ENCODE data around the gene SLC25A29.
"Not testable (repeated sequence)": the region's sequence is repeated elsewhere in the genome, so short reads cannot be mapped to it uniquely, and the experiment has no call there.

SLC25A29 gene

DNA sequence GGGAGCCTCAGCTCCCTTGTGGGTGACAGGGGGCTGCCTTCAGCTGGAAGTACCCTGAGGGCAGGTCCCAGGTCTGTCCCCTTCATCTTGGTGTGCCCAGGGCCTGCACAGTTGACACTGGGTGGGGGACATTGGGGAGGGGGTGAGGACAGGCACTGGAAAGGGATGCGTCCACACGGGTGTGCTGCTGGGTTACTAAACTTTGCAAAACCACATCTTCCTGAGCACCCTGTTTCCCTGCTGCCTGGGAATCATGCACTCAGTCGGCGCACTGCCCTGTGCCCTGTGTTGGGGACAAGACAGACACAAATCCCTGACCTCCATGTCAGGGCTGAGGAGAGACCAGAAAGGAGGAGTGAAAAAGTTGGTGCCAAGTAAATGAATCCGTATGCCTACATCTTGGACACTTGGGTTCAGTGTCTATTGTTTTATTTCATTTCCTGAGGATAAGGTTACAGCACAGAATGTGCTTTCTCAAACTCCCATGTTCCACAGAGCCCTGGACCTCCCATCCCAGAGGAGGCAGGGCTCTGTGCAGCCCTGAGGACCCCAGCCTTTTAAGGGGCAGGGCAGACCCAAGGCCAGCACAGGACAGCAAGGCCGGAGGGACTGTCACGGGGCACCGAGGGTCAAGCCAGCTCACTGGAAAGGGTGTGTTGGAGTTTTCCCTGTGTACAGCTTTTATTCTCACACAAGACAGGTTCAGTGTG lies 2.9 kb upstream of the SLC25A29 start:
- no peak for DNase-seq

DNA sequence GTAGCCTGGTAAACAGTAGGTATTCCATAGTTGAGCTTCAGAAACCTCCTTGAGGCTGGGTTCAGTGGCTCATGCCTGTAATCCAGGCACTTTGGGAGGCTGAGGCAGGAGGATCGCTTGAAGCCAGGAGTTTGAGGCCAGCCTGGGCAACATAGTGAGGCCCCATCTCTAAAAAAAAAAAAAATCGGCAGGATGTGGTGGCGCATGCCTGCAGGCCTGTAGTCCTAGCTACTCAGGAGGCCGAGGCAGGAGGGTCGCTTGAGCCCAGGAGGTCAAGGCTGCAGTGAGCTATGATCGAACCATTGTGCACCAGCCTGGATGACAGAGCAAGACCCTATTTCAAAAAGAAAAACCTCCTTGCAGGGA lies 2.2 kb upstream of the SLC25A29 start:
- DNase-seq, result not testable (repeated sequence)

DNA sequence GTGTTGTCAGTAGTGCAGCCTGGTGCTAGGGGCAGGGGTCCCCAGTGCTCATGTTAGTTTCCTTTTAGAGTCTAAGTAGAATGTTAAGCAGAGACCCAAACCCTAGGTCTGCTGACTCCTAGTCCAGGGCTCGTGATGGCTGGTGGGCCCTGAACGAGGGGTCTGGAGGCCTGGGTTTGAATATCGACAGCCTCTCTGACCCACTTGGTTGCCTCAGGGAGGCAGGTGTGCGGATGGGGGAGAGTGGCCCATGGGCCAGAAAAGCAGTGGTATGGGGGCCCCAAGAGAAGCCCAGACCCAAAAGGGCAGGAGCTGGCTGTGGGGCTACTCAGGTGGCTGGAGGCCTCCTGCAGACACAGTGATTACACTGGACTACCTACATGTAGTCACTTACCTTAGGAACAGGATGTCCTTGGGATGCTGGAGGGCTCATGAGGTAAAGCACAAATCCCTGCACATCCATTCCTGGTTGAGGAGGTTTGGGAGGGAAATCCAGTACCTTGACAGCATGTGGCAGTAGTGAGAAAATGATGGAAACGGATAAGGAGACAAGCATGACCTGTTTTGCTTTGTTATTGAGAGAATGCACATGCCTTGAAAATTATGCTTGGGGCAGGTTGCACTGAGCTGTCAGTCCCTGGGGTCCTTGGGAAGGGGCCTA lies 1.7 kb upstream of the SLC25A29 start:
- DNase-seq, result no peak

DNA sequence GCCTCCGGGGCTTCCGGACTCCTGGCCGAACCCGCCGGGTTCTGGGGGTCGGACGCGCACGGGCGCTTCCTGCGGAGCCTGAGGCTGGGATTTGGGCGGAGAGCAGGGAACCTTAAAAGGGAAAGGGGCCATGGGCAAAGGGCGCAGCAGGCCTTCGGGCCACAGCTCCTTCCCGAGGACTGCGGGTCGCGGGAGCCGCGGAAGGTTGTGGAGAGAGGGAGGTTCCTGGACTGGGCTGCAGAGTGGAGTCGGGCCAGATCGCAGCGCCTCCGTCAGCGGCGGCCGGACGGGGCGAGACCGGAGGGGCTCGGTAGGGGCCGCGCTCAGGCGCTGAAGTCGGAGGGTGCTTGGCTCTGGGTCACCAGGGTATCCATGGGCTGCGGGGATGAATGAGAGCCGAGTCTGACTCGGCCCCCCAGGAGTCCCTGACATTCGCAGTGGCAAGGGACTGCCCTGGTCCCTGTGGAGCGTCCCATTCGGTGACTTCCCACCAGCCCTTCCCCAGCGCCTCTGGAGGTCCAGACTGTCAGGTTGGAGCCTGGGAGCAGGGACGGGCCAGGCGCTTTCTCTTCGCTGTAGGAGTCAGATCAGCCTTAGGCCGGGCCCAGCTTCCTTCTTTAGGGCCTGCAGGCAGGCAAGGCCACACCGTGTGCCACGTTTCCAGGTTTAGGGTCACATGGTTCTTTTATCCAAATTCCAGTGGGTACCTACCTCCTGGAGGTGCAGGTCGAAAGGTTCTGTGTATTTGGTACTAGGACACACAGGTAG lies 938 bp upstream of the SLC25A29 start:
- no peak for DNase-seq

DNA sequence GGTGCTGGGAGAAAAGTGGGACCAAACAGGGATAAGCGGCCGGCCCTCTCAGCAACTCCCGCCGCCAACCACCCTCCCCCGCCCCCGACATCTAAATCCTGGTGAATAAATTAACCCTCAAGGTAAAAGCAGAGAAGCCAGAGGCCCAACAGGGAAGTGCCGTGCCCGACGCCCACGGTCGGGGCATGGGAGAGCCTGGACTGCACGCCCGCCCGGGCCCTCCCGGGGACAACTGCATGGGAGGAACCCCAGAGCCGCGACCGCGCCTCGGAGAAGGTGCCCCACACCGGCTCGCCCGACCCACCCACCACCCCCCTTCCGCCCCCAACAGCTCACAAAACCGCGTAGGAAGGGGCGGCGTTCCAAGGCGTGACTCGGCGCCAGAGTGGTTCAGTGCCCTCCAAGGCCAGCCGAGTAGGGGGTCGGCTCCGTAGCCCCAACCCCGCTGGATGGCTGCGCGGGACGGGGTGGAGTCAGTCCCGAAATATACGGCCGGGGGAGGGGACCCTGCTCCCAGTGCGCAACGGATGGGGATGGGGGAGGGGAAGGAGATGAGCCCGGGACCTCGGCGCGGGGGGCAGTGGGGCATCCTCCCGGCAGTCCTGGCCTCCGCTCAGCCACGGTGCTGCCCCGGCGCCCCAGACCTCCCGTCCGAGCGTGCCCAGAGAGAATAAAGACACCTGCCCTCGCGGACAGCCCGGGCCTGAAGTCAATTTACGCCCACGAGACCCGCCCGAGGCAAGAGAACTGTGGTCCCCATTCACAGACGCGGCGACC lies 732 bp downstream of the SLC25A29 start:
- DNase-seq, result peak; percentile 59

DNA sequence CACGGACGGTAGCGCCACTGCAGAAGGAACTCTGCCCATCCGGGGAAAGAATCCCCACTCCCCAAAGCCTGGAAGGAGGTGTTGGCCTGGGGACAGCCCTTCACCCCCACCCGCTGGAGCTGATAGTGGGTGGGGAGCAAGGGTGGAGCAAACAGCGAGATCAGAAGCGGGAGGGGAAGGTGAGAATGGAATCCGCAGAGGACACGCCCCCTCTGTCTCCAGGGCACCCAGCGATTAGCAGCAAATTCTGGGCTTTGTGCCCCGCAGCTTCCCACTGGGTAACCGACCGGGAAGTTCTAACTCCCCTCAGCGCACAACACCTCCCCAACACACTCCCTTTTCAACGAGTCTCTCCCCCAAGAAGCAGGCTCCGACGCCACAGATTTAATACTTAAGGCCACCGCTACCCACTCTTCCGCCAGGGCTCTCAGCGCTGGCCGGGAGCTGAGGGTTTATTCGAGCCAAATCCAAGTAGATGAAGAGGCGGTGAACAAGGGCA lies 1.4 kb downstream of the SLC25A29 start:
- peak; percentile 20 for DNase-seq

DNA sequence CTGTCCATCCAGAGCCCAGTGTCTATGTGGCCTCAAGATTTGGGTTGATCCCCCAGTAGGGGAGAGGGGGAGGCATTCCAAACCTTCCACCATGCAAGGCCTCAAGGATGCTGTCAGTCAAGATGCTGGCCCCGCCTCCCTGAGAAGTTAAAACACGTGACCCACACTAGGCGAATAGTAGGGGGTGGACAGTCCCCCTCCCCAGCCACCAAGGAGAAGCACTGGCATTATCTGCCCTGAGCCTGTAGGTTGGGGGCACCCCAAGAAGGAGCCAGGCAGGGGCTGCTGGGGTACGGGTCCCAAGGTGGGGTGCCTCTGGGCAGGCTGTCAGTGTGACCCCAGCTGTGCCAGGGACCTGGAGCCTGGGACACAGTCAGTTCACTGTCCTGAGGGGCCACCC lies 2.3 kb downstream of the SLC25A29 start:
- DNase-seq, result no peak

DNA sequence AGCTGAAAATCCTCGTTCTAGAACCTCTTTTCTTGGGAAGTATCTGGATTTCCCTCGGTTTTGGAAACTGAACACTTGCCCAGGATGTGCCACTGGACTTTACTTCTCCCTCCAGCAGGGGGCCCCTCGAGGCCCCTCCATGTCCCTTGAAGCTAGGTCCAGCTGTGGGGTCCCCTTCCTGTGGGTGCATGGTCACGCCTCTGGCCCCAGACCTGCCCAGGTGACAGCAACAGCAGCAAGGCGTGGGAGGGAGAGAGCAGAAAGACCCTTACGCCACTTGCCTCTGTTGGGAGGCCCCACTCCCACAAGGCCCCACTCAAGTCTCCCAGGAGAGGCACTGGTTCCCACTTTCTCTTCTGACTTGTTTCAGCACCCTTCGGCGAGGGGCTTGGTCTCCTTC lies 3.1 kb downstream of the SLC25A29 start:
- no peak for DNase-seq

DNA sequence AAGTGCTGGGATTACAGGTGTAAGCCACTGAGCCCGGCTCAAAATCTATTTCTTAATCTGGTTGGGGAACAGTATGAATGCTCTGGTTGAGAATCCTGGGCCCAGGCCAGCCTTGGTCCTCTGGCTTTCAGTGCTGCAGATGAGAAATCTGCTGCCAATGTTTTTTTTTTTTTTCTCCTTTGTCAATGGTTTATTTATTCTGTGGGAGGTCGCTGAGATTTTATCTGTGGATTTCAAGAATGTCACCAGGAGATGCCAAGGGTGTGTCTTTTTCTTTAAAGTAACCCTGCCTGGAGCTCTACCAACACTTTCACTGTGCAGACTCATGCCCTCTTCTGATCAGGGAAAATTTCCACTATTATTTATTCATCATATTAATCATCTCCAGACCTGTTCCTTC lies 3.6 kb downstream of the SLC25A29 start:
- DNase-seq, result no peak

DNA sequence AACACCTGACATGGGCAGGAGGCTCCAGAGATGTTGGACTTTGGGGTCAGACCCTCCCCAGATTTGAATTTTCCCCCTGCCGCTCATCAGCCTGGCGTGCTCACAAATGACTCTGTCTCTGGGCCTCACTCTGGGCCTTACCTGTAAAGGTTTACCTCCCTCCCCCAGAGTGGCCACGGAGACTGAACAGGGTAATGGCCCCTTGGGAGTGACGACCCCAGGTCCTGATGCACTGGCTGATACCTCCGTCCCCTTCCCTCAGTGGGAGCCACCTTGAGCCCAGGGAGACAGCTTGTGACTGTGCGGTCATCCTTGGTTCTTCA lies 7.0 kb downstream of the SLC25A29 start:
- no peak for DNase-seq

DNA sequence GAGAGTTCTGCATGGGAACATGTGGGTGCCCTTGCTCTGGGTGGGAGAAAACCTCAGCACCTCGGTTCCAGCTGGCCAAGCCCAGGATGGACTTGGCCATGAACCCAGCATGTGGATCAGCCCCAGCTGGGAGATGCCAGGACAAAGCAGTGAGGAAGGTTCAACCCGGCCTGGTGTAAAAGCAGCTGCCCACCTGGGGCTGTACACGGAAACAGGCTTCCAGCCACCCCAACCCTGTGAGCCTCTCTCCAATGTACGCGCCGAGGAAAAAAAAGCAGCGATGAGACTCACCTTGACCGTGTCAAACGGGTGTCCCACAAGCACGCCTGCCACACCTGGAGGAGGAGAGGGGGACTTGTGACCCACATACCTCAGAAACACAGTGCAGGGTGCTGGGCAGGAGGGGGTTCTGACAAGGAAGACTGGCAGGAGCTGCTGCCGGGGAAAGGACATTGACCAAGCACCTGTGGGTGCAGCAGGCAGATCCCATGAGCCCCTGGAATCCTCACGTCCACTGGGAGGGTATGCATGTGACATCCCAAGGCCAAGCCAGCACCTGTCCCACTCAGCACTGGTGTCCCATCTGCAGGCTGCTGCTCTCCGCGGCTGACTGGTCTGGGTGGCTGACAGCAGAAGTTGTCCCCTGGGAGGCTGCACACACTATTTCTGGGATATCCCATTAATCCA lies 7.5 kb downstream of the SLC25A29 start:
- no peak for DNase-seq

DNA sequence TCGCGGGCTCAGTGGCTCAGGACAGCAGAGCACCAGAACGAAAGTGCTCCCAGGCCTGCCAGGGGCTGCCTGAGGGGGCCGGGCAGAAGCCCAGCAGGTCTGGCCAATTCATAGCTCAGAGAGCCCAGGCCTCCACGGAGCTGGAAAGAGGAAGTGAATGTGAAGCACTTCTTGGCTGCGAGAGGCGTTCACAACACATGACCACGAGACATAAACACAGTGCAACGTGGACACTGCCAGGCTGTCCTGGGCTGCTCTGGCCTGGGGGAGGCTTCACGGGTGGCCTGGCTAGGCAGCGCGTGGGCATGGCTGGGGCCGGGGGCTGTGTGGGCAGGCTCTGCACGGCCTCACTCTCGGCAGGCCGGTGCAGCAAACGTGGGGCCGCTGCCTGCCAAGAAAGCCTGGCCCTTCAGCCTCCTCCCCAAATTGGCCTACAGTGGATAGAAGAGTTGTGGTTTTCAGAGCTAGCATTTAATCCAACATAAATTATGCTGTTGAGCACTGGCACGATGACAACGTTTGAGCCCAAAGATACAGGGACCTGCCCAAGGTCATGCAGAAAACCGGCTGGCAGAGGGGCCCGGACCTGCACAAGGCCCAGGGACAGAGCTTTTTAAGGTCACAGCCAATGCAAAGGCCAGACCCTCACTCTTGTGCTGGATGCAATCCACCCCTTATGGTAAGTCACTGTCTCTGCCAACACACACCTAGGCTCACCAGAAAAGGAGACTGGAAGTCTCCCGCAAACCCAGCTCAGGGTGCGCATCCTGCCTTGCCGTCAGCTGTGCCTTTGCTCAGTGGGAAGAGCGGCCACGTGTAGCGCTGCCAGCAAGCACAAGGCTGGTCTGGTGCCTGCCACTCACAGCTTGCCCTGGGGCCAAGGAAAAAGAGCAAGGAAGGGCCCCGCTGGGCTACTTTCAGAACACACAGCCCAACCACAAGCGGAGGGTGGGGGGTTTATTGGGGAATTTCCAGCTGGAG lies 8.6 kb downstream of the SLC25A29 start:
- DNase-seq, result no peak

DNA sequence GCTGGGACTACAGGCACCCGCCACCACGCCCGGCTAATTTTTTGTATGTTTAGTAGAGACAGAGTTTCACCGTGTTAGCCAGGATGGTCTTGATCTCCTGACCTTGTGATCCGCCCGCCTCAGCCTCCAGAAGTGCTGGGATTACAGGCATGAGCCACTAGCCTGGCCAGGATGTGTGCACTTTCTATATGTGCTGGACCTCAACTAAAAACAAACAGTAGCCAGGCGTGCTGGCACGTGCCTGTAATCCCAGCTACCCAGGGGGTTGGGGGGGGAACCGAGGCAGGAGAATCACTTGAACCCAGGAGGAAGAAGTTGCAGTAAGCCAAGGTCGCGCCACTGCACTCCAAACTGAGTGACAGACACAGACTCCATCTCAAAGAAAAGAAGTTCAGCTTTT lies 9.5 kb downstream of the SLC25A29 start:
- DNase-seq, result not testable (repeated sequence)

DNA sequence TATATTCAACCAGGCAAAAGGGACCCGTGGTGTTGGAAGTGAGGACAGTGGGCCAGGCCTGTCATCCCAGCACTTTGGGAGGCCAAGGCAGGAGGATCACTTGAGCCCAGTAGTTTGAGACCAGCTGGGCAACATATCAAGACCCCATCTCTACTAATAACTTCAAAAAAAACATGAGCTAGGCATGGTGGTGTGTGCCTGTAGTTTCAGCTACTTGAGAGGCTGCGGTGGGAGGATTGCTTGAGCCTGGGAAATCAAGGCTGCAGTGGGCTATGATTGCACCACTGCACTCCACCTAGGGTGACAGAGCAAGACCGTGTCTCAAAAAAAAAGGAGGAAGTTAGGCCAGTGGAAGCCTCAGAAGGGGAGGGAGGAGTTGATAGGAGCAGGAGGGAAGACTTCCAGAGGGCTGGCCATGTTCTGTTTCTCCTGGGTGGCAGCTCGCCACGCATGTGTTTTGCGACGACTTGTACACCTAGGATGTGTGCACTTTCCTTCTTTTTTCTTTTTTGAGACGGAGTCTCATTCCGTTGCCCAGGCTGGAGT lies 10.1 kb downstream of the SLC25A29 start:
- no peak for DNase-seq

DNA sequence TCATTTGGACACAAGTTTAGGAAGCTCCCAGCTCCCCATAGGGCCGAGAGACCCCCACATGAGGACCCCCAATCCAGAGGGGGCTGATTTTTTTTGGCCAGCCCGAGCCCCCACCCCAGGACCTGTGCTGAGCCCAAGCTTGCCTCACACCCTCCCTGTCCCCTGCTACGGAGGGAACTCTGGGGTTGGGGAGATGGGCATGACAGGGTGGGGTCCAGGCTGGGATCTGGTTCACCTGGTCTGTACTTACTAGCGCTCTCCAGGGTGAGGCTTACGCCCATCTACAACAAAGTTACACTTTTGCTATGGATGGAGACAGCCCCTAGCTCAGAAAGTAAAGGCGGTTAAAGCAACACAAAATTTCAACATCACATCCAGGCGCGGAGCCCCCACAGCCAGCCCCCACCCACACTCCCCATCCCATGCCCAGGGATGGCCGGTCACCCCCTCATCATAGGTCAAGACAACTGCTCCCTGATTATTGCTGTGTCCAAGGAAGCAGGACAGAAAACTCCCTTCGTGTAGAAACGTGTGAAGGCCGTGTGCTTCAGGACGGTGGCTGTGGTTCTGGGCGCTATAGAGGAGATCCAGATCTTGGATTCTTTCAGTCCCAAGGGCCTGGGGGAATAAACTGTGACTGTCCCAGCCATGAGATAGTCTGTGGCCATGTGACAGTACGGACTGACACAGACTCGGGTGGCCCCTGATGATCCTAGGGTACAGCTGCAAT lies 10.7 kb downstream of the SLC25A29 start:
- no peak for DNase-seq

DNA sequence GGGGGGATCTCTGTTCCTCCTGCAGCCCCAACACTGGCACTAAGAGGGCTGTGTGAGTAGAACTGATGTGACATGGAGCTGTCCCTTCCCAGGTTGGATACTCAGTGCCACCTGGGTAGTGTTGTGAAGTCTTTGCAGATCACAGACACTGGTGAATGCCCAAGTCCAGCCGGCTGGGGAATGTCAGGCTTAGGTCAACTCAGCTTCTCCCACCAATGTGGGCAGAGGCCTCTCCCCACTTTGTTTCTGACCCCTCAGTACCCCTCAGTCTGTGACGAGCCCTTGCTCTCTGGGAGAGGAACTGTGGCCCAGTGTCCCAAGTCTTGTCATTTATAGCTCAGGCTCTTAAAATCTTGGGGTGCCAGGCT lies 11.3 kb downstream of the SLC25A29 start:
- no peak for DNase-seq

DNA sequence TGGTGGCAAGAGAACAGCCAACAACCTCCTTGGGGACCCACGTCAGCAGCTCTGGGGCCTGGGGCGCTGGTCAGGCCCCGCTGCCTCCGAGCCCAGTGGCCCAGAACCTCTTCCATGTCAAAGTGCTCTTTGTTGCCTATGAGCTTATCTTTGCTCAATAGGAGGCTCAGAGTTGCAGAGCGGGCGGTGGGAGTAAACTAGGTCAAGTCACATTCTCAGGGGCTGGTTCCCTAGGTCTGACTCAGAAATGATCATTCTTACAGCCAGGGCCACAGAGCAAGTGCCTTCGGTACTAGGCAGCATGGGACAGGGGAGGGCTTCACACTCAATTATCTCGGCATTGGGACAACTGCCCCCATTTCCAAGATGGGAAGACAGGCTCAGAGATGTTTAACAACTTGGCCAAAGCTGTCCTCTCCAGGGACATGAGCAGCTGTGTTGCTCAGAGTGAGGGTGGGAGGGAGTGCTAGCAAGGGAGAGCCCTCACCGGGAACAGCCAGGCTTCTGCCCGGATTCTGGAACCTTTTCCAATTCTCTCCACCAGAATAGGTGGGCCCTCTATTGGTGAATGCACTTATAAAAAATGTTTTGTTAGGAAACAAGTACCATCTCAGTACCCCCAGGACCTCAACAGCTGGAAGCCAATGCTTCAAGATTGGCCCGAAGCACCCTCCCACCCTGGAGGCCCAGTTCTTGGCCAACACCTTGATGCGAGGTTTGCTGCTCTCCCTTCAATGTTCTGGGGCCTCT lies 11.9 kb downstream of the SLC25A29 start:
- no peak for DNase-seq

DNA sequence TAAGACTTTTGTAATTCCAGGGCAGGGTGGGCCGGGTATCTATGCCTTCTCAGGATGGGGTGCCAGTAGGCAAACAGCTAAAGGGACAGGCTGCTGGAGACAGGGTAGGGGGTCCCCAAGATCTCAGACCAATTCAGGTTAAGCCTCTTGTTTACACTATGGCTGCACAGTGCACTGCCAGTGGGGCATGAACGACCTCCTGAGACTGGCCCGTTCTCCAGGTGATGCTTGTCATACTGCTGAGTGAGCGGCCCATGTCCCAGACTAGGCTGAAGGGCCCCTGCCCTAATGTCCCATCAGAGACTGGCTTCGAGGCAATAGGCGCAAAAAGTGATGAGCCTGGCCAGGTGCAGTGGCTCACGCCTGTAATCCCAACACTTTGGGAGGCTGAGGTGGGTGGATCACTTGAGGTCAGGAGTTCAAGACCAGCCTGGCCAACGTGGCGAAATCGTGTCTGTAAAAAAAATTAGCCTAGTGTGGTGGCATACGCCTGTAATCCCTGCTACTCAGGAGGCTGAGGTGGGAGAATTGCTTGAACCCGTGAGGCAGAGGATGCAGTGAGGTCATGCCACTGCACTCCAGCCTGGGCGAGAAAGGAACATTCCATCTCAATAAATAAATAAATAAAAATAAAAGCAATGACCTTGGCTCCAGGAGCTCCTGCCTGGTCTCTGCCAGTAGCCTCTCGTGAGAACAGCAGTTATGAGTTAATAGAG lies 12.6 kb downstream of the SLC25A29 start:
- DNase-seq, result no peak

Measured in CD4-positive, alpha-beta T cell treated with Interleukin-21 for 1 hour (primary cell).